D721Med (cell line): ENCODE results near the gene BTBD10.
"Not testable (repeated sequence)": the region's sequence is repeated elsewhere in the genome, so short reads cannot be mapped to it uniquely, and the experiment has no call there.

Experiments
- DNase-seq: peaks from one replicate; pipeline ENCODE4 v3.0.0; 2011; ENCODE audit warnings: low spot score; ENCODE audit not compliant: insufficient read length
- FAIRE-seq: peaks from 2 replicates; lab custom pipeline; 2011; peaks lifted over from hg19 to GRCh38; lab: Jason Lieb, UNC
- TF ChIP-seq, protein P1 (sequence below): IDR thresholded peaks from 2 replicates; pipeline ENCODE4 v1.5.1; 2012; ENCODE audit warnings: mild to moderate bottlenecking, control low read depth; ENCODE audit not compliant: insufficient read depth; ENCODE audit errors: missing control alignments

The BTBD10 gene

DNA sequence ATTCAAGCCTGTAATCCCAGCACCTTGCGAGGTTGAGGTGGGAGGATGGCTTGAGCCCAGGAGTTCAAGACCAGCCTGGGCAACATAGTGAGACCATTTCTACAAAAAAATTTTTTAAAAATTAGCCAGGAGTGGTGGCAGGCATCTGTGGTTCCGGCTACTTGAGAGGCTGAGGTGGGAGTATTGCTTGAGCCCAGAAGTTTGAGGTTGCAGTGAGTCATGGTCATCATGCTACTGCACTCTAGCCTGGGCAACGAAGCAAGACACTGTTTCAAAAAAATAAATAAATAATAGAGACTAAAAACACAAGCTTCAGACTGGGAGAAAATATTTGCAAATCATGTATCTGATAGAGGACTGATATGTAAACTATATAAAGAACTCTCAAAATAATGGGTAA lies 33.2 kb downstream of the BTBD10 start:
- DNase-seq, result no peak
- TF ChIP-seq, protein P1, sequence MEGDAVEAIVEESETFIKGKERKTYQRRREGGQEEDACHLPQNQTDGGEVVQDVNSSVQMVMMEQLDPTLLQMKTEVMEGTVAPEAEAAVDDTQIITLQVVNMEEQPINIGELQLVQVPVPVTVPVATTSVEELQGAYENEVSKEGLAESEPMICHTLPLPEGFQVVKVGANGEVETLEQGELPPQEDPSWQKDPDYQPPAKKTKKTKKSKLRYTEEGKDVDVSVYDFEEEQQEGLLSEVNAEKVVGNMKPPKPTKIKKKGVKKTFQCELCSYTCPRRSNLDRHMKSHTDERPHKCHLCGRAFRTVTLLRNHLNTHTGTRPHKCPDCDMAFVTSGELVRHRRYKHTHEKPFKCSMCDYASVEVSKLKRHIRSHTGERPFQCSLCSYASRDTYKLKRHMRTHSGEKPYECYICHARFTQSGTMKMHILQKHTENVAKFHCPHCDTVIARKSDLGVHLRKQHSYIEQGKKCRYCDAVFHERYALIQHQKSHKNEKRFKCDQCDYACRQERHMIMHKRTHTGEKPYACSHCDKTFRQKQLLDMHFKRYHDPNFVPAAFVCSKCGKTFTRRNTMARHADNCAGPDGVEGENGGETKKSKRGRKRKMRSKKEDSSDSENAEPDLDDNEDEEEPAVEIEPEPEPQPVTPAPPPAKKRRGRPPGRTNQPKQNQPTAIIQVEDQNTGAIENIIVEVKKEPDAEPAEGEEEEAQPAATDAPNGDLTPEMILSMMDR, result no peak
- FAIRE-seq, result no peak

DNA sequence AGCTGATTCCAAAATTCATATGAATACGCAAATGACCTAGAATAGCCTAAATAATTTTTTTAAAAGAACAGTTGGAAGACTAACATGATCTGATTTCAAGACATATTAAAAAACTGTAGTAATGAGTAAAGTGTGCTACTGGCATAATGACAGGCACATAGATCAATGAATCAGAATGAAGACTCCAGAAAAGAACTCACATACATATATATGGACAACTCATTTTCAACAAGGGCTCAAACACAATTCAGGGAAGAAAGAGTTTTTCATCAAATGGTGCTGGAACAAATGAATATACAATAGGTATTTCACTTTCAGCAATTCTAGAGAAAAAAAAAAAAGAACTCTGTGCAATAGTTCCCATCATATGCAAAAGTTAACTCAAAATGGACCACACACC lies 33.7 kb downstream of the BTBD10 start:
- FAIRE-seq (no peak), DNase-seq (no peak)
- TF ChIP-seq, protein P1, result no peak

GRCh38 chr11:13427440-13427839 lies 35.6 kb downstream of the BTBD10 start:
- FAIRE-seq, result no peak
- TF ChIP-seq, protein P1, result no peak
- no peak for DNase-seq

DNA sequence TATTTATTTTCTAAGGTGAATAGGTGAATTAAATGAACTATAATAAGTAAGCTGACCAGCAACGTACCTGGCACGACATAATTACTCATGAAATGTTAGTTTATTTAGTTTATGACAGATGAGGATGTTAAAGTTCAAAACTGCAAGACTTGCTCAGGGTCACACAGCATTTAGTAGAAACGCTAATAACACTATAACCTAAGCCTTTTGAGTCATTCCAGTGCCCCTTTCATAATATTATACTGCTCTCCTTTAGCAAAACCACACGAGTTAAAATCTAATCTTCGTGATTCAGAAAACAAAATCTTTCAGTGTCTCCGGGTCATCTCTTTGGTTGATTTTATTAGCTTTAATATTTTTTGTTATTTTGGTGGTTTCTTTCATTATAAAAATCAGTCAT lies 39.6 kb downstream of the BTBD10 start:
- FAIRE-seq, result no peak
- no peak for DNase-seq
- TF ChIP-seq, protein P1, result no peak

- peak; percentile 46 for FAIRE-seq
- DNase-seq, result no peak
- TF ChIP-seq, protein P1, result no peak
These were observed 41.5 kb downstream of the BTBD10 start for GRCh38 chr11:13421561-13421960.

DNA sequence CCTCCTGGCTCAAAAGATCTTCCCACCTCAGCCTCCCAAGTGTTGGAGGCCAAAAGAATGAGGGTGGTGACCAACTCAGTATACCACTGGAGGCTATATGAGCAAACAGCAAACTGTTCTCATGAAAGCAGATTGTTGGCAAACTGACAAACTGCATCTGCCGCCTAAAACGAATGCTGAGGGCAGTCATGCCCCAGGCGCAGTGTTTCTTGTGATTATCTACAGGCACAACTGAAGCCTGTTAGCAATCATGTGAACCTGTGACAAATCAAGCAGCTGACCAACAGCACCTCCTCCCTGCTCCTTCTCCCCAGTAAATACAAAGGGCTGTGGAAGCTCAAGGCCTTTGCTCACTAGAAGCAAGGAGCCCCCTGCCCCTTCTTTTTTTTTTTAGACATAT lies 47.8 kb downstream of the BTBD10 start:
- FAIRE-seq, result no peak
- TF ChIP-seq, protein P1, result no peak
- DNase-seq, result no peak

GRCh38 chr11:13405220-13405619 lies 57.8 kb downstream of the BTBD10 start:
- FAIRE-seq, result no peak

GRCh38 chr11:13398335-13398734 lies 64.7 kb downstream of the BTBD10 start:
- FAIRE-seq, result not testable (repeated sequence)

More at GRCh38 chr11:13405220-13405619, 57.8 kb downstream of the BTBD10 start:
- no peak for DNase-seq
- TF ChIP-seq, protein P1, result no peak

More at GRCh38 chr11:13398335-13398734, 64.7 kb downstream of the BTBD10 start:
- DNase-seq, result not testable (repeated sequence)
